ENCODE data around the gene GLI2. TPM values are rescaled to one million over a fixed set of nuclear protein-coding genes. Genes with fewer than 3 reads are reported as not detected.
A peak's percentile ranks its signal among the peaks of the same experiment; 100 is the strongest.

Gene GLI2
- total and polyA plus RNA-seq, 2 experiments from 2014 or later, result 2.0 to 13.8 TPM

DNA sequence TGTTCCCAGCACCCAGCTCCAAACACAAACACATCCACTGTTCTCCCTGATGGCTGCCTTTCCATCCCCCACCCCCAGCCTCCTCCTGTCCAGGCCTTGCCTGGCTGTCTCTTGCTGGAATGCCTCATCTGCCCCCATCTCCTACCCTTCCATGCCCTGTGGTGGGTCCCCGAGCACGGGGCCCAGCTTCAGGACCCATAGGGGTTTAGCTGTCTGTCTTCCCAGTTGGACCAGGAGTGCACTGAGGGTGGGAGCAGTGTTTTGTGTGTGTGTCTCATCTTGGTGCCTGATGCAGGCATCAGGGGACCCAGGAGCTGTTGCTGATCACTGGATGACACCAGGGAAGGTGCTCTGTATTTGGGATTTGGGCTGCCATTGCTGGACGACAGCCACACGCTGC lies 34.5 kb downstream of the GLI2 start:
- DNase-seq (ENCODE audit: low read depth in 1 of 2, low spot score in 1 of 2), result no peak
- H3K4me1 ChIP-seq (ENCODE audit: low read depth), result peaks cover 30% of the 10 kb centered on the region
- no peaks in the 10 kb centered on the region for H3K27me3 ChIP-seq
- TF ChIP-seq, protein P1, sequence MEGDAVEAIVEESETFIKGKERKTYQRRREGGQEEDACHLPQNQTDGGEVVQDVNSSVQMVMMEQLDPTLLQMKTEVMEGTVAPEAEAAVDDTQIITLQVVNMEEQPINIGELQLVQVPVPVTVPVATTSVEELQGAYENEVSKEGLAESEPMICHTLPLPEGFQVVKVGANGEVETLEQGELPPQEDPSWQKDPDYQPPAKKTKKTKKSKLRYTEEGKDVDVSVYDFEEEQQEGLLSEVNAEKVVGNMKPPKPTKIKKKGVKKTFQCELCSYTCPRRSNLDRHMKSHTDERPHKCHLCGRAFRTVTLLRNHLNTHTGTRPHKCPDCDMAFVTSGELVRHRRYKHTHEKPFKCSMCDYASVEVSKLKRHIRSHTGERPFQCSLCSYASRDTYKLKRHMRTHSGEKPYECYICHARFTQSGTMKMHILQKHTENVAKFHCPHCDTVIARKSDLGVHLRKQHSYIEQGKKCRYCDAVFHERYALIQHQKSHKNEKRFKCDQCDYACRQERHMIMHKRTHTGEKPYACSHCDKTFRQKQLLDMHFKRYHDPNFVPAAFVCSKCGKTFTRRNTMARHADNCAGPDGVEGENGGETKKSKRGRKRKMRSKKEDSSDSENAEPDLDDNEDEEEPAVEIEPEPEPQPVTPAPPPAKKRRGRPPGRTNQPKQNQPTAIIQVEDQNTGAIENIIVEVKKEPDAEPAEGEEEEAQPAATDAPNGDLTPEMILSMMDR (IDR thresholded peaks at IDR 0.05; ENCODE audit: low read depth, low read length), result no peak
- no peaks in the 10 kb centered on the region for H3K36me3 ChIP-seq
- H3K9me3 ChIP-seq (ENCODE audit: low read depth), result no peaks in the 10 kb centered on the region
- no peak overlapping the region for H3K27ac ChIP-seq
- H3K4me3 ChIP-seq, result no peak overlapping the region

DNA sequence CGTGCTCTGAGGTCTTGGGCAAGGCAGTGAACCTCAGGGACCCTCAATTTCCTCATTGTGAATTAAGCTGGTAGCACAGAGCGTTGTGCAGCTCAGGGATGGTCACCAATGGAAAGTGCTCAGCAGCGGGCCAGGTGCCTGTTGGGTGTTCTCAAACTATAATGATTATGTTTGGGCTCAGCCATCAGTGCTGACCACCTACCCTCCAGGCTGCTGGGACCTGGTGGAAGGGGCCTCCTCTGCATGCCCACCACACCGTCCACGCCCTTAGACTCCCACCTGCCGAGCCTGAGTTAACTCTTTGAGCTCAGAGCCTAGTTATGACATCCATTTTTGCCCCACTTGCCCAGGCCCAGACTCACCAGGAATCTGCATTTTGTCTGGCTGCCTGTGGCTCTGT lies 35.0 kb downstream of the GLI2 start:
- peaks cover 26% of the 10 kb centered on the region for H3K4me1 ChIP-seq (ENCODE audit: low read depth)
- H3K4me3 ChIP-seq, result no peak overlapping the region
- H3K36me3 ChIP-seq, result no peaks in the 10 kb centered on the region
- no peaks in the 10 kb centered on the region for H3K27me3 ChIP-seq
- TF ChIP-seq, protein P1 (IDR thresholded peaks at IDR 0.05; ENCODE audit: low read depth, low read length), result no peak
- DNase-seq (ENCODE audit: low read depth in 1 of 2, low spot score in 1 of 2), result no peak
- H3K9me3 ChIP-seq (ENCODE audit: low read depth), result no peaks in the 10 kb centered on the region
- H3K27ac ChIP-seq, result no peak overlapping the region

DNA sequence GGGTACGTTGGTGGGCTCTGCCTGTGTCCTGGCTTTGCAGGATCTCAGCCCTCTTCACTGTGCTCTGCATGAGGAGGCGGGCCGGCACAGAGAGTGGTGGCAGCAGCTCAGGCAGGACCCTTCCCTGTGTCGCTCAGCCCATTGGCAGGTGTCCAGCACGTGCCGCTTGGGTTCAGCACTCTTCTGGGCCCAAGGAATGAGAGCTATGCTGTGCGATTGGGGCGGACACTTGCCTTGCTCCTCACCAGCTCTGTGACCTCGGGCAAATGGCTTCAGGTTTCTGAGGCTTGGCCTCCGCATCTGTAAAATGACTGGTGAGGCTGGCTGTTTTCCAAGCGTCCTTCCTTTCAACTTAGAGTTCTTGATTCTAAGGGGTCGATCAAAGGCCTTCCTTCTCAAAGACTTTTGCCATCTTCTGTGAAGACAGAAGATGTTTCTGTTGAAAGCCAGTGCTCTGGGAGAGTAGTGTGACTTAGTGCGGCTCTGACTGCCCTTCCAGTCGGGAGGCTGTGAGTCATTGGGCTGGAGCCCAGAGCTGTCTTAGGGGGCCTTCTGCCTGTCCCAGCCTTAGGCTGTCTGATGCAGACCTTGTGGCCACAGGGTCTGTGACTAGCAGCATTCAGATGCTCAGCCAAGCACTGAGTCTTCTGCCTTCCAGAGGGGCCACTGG lies 35.6 kb downstream of the GLI2 start:
- H3K4me1 ChIP-seq (ENCODE audit: low read depth), result peaks cover 20% of the 10 kb centered on the region
- H3K27ac ChIP-seq, result no peak overlapping the region
- no peaks in the 10 kb centered on the region for H3K27me3 ChIP-seq
- no peaks in the 10 kb centered on the region for H3K9me3 ChIP-seq (ENCODE audit: low read depth)
- TF ChIP-seq, protein P1 (IDR thresholded peaks at IDR 0.05; ENCODE audit: low read depth, low read length), result no peak
- H3K36me3 ChIP-seq, result no peaks in the 10 kb centered on the region
- peak in 1 of 2 donors; percentile 86 for DNase-seq (ENCODE audit: low read depth in 1 of 2, low spot score in 1 of 2)
- no peak overlapping the region for H3K4me3 ChIP-seq

DNA sequence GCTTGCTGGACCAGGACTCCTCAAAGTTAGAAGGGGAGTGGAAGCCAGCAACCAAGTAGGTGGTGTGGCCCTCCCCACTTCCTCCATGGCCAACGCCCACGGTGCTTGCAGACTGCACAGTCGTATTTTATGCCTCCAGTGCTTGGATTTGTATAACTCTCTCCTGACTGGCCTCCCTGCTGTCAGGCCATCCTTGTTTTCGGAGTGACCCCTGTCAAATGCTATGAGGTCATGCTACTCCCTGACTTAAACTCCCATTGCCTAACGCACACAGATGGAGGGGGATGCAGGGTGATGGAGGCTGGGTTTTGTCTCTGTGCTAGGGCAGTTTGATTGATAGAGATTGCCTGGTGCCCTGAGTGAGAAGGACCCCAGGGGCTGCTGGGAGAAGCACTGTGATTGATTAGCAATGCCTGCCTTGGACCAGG lies 36.1 kb downstream of the GLI2 start:
- H3K27ac ChIP-seq, result no peak overlapping the region
- peaks cover 14% of the 10 kb centered on the region for H3K4me1 ChIP-seq (ENCODE audit: low read depth)
- H3K9me3 ChIP-seq (ENCODE audit: low read depth), result no peaks in the 10 kb centered on the region
- no peaks in the 10 kb centered on the region for H3K27me3 ChIP-seq
- no peak for DNase-seq (ENCODE audit: low read depth in 1 of 2, low spot score in 1 of 2)
- H3K36me3 ChIP-seq, result no peaks in the 10 kb centered on the region
- no peak overlapping the region for H3K4me3 ChIP-seq
- TF ChIP-seq, protein P1 (IDR thresholded peaks at IDR 0.05; ENCODE audit: low read depth, low read length), result no peak

DNA sequence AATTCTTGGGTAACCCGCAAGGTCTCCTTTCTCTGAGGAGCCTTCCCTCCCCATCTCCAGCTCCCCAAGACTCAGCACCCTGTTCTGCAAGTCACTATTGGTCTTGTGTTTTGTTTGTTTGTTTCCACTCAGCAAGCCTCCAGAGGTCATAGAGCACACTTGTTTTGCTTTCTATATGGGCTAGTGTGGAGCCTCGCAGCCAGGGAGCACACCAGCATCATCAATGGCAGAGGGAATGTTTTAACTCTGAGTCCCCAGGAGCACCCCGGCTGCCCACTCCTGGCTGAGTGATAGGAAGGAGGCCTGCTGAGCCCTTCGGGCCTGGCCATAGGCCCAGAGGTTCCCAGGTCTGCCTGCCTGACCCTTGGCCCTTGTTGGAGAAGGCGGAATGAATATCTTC lies 36.6 kb downstream of the GLI2 start:
- no peaks in the 10 kb centered on the region for H3K27me3 ChIP-seq
- TF ChIP-seq, protein P1 (IDR thresholded peaks at IDR 0.05; ENCODE audit: low read depth, low read length), result no peak
- no peaks in the 10 kb centered on the region for H3K9me3 ChIP-seq (ENCODE audit: low read depth)
- no peak overlapping the region for H3K27ac ChIP-seq
- peaks cover 9% of the 10 kb centered on the region for H3K4me1 ChIP-seq (ENCODE audit: low read depth)
- H3K36me3 ChIP-seq, result no peaks in the 10 kb centered on the region
- no peak for DNase-seq (ENCODE audit: low read depth in 1 of 2, low spot score in 1 of 2)
- H3K4me3 ChIP-seq, result no peak overlapping the region

Measured in cardiac muscle cell (in vitro differentiated cells and primary cell).